Activated effector memory CD4-positive, alpha-beta T cell treated with Interleukin-2 at 50 U/mL for 16 hours (primary cell): ENCODE results near the gene MAP4K2.

Experiments used
- DNase-seq: peaks from one replicate; pipeline ENCODE4 v3.0.0-alpha.2; 2020

MAP4K2 gene

GRCh38 chr11:64790205-64791095 lies 12.6 kb downstream of the MAP4K2 start:
- DNase-seq: no peak

- DNase-seq: no peak
Observed at GRCh38 chr11:64789331-64790204, 13.4 kb downstream of the MAP4K2 start.

GRCh38 chr11:64788321-64789215 lies 14.4 kb downstream of the MAP4K2 start:
- no peak for DNase-seq

GRCh38 chr11:64787526-64788320 lies 15.3 kb downstream of the MAP4K2 start:
- DNase-seq: peak; percentile 40

GRCh38 chr11:64786308-64786707 lies 16.7 kb downstream of the MAP4K2 start:
- DNase-seq: no peak

GRCh38 chr11:64784813-64785581 lies 18.0 kb downstream of the MAP4K2 start:
- no peak for DNase-seq

- peak; percentile 98 for DNase-seq
Observed at GRCh38 chr11:64778473-64779298, 24.3 kb downstream of the MAP4K2 start, which contains the start of gene SF1. SF1 (minus strand) TSS chr11:64778542; CDS start chr11:64778392, 150 bp downstream.

GRCh38 chr11:64778223-64778472 lies 24.9 kb downstream of the MAP4K2 start:
- no peak for DNase-seq

GRCh38 chr11:64777449-64778222 lies 25.4 kb downstream of the MAP4K2 start:
- peak; percentile 73 for DNase-seq

- no peak for DNase-seq
Observed at GRCh38 chr11:64776875-64777274, 26.1 kb downstream of the MAP4K2 start.

- DNase-seq: no peak
Observed at GRCh38 chr11:64776425-64776824, 26.6 kb downstream of the MAP4K2 start.

GRCh38 chr11:64774144-64774543 lies 28.9 kb downstream of the MAP4K2 start:
- DNase-seq: no peak

- DNase-seq: no peak
Observed at GRCh38 chr11:64772303-64773018, 30.6 kb downstream of the MAP4K2 start.

GRCh38 chr11:64771861-64772260 lies 31.2 kb downstream of the MAP4K2 start:
- DNase-seq: no peak

GRCh38 chr11:64770120-64770519 lies 32.9 kb downstream of the MAP4K2 start:
- DNase-seq: no peak

- DNase-seq: no peak
Observed at GRCh38 chr11:64769283-64769682, 33.7 kb downstream of the MAP4K2 start.

- DNase-seq: no peak
Observed at GRCh38 chr11:64768300-64768694, 34.7 kb downstream of the MAP4K2 start.
